ENCODE data around the gene VAT1.

Gene VAT1

GRCh38 chr17:43027091-43028032 lies 5.2 kb upstream of the VAT1 start:
- no peak for DNase-seq

GRCh38 chr17:43026595-43026994 lies 4.4 kb upstream of the VAT1 start:
- DNase-seq = no peak

- DNase-seq = no peak
Observed at GRCh38 chr17:43025766-43026537, 3.8 kb upstream of the VAT1 start.

- no peak for DNase-seq
Observed at GRCh38 chr17:43025290-43025657, 3.1 kb upstream of the VAT1 start.

GRCh38 chr17:43024407-43025289 lies 2.5 kb upstream of the VAT1 start, which contains the start of gene RND2:
TSS of gene RND2 (plus strand) at chr17:43025231. CDS start at chr17:43025348, 117 bp downstream.
- peak; percentile 97 for DNase-seq

GRCh38 chr17:43020789-43021740 lies 1.1 kb downstream of the VAT1 start:
- peak; percentile 78 for DNase-seq

- DNase-seq = no peak
Observed at GRCh38 chr17:43020030-43020621, 2.1 kb downstream of the VAT1 start.

GRCh38 chr17:43019418-43019817 lies 2.8 kb downstream of the VAT1 start:
- no peak for DNase-seq

GRCh38 chr17:43018932-43019331 lies 3.3 kb downstream of the VAT1 start:
- DNase-seq = no peak

- DNase-seq = no peak
Observed at GRCh38 chr17:43018008-43018853, 4.0 kb downstream of the VAT1 start.

GRCh38 chr17:43016216-43016615 lies 6.0 kb downstream of the VAT1 start:
- no peak for DNase-seq

- DNase-seq = no peak
Observed at GRCh38 chr17:43015579-43015978, 6.6 kb downstream of the VAT1 start.

GRCh38 chr17:43014649-43015542 lies 7.3 kb downstream of the VAT1 start:
- DNase-seq = no peak

GRCh38 chr17:43014020-43014648 lies 8.1 kb downstream of the VAT1 start:
- DNase-seq = no peak

- DNase-seq = no peak
Observed at GRCh38 chr17:43013296-43013695, 8.9 kb downstream of the VAT1 start.

- no peak for DNase-seq
Observed at GRCh38 chr17:43011728-43012472, 10.3 kb downstream of the VAT1 start.

- DNase-seq = no peak
Observed at GRCh38 chr17:43010667-43011308, 11.4 kb downstream of the VAT1 start.

All from EL (cell line).